Fibroblast of skin of right quadriceps (primary cell): ENCODE measurements around the gene ACACB.
A peak's percentile ranks its signal among the peaks of the same experiment; 100 is the strongest.

Experiments
- DNase-seq: peaks from one replicate; pipeline ENCODE4 v3.0.0-alpha.2; 2013

The ACACB gene

GRCh38 chr12:109115758-109116610 lies at the start of gene ACACB:
Gene ACACB, plus strand, starts transcription at chr12:109116587. Its CDS starts 22,819 bp downstream, at chr12:109139406.
- DNase-seq = no peak

GRCh38 chr12:109069307-109070271 lies 46.8 kb upstream of the ACACB start:
- no peak for DNase-seq

- no peak for DNase-seq
These were observed 41.5 kb upstream of the ACACB start for GRCh38 chr12:109074866-109075265.

- no peak for DNase-seq
These were observed 33.6 kb upstream of the ACACB start for GRCh38 chr12:109082751-109083150.

- DNase-seq = no peak
These were observed 32.0 kb upstream of the ACACB start for GRCh38 chr12:109084425-109084824.

GRCh38 chr12:109085590-109085989 lies 30.8 kb upstream of the ACACB start:
- DNase-seq = no peak

- DNase-seq = no peak
These were observed 29.1 kb upstream of the ACACB start for GRCh38 chr12:109087250-109087649.

GRCh38 chr12:109088818-109089217 lies 27.6 kb upstream of the ACACB start:
- DNase-seq = no peak

- no peak for DNase-seq
These were observed 26.7 kb upstream of the ACACB start for GRCh38 chr12:109089683-109090082.

- DNase-seq = no peak
These were observed 23.8 kb upstream of the ACACB start for GRCh38 chr12:109092497-109093021.

- DNase-seq = peak; percentile 88
These were observed 23.1 kb upstream of the ACACB start, which contains the start of gene ALKBH2 for GRCh38 chr12:109093022-109093918. Gene ALKBH2, minus strand, starts transcription at chr12:109093472. Its CDS starts 686 bp downstream, at chr12:109092786.

GRCh38 chr12:109097140-109097434 lies 19.3 kb upstream of the ACACB start:
- no peak for DNase-seq

GRCh38 chr12:109097435-109098182 lies 18.8 kb upstream of the ACACB start, which contains the start of gene UNG:
Gene UNG, plus strand, starts transcription at chr12:109097597. Its CDS starts 83 bp downstream, at chr12:109097680.
- DNase-seq = peak; percentile 96

- no peak for DNase-seq
These were observed 18.2 kb upstream of the ACACB start for GRCh38 chr12:109098183-109098604.

GRCh38 chr12:109098651-109099050 lies 17.7 kb upstream of the ACACB start:
- DNase-seq = peak; percentile 7

- DNase-seq = no peak
These were observed 16.9 kb upstream of the ACACB start for GRCh38 chr12:109099431-109100020.

GRCh38 chr12:109100741-109101140 lies 15.6 kb upstream of the ACACB start:
- DNase-seq = no peak

- no peak for DNase-seq
These were observed 13.9 kb upstream of the ACACB start for GRCh38 chr12:109102491-109102890.

GRCh38 chr12:109105176-109105575 lies 11.2 kb upstream of the ACACB start:
- no peak for DNase-seq

- DNase-seq = no peak
These were observed 6.5 kb upstream of the ACACB start for GRCh38 chr12:109109746-109110350.
